Gastrocnemius medialis (tissue), 4 donors: Measurements from ENCODE around the gene FAM227B.

ENCODE experiments used
- CTCF ChIP-seq, 5 experiments: fragments of 450-650 bp in 3 of 5; fragments of 200-600 bp in 2 of 5; sonication (generic) in 2 of 5; IDR thresholded peaks in 4 of 5; conservative IDR thresholded peaks in 1 of 5; 1 replicate in 4 of 5; 2 replicates in 1 of 5; pipeline ENCODE4 v1.5.1; 2016 to 2019; ENCODE audit warnings: antibody characterized with exemption in 5 of 5, mild to moderate bottlenecking in 3 of 5, moderate library complexity in 3 of 5
- POLR2A ChIP-seq, 2 donors: fragments of 450-650 bp; IDR thresholded peaks; one replicate each; pipeline ENCODE4 v1.6.1; 2017; ENCODE audit warnings: antibody characterized with exemption in 2 of 2, mild to moderate bottlenecking in 2 of 2, moderate library complexity in 2 of 2

- peak in 4 of 5 experiments; percentile 4 to 32 (median 17) for TF ChIP-seq CTCF (IDR thresholded peaks at IDR 0.05 in 4 of 5, conservative IDR thresholded peaks at IDR 0.05 in 1 of 5)
- peak; percentile 81 to 83 for TF ChIP-seq POLR2A (IDR thresholded peaks at IDR 0.05)
Measured at GRCh38 chr15:49620658-49621368, at the start of gene FAM227B, which contains the start of gene DTWD1.
